SK-N-MC (cell line): ENCODE measurements around the gene GLMP.

Source experiments
- EZH2 ChIP-seq: fragments of 200-600 bp; sonication (generic); IDR thresholded peaks from one replicate; pipeline ENCODE4 v1.6.1; 2017; ENCODE audit warnings: antibody characterized with exemption
- FOXP2 ChIP-seq: optimal IDR thresholded peaks from 2 replicates; pipeline ENCODE3; 2011; ENCODE audit warnings: mild to moderate bottlenecking, moderate library complexity; ENCODE audit not compliant: insufficient read depth; ENCODE audit errors: extremely low read length, control extremely low read depth
- POLR2AphosphoS5 ChIP-seq: IDR thresholded peaks from 2 replicates; pipeline ENCODE4 v1.6.1; 2012; ENCODE audit warnings: mild to moderate bottlenecking, low read depth, low read length, borderline replicate concordance

GRCh38 chr1:156276532-156276931 lies 18.9 kb downstream of the GLMP start:
- TF ChIP-seq POLR2AphosphoS5, result no peak
- no peak for TF ChIP-seq EZH2
- no peak for TF ChIP-seq FOXP2
